Omental fat pad (tissue), 4 donors: Measurements from ENCODE around the gene CDH22. TPM values are rescaled to one million over a fixed set of nuclear protein-coding genes. Genes with fewer than 3 reads are reported as not detected.

Source experiments
- ATAC-seq: fragments of 150-250 bp; one replicate; pipeline ENCODE4 v1.9.1; 2016; ENCODE audit warnings: mild to moderate bottlenecking, moderate library complexity; ENCODE audit not compliant: low FRiP score
- DNase-seq: peaks from one replicate; pipeline ENCODE4 v3.0.0-alpha.2; 2019; ENCODE audit warnings: low spot score
- CTCF ChIP-seq, 3 donors: fragments of 450-650 bp; IDR thresholded peaks; one replicate each; pipeline ENCODE4 v1.5.1; 2016 to 2017; ENCODE audit warnings: antibody characterized with exemption in 3 of 3, mild to moderate bottlenecking in 3 of 3, moderate library complexity in 2 of 3
- total RNA-seq, 4 donors: library from RNA; depleted of rRNA; stranded (reverse); fragments of >200 nt; gene quantifications; one replicate each; pipeline ENCODE4 v1.1.0, GENCODE V29; 2016

The CDH22 gene
- total RNA-seq, 4 donors from 2014 or later = 0.24 to 0.46 (median 0.31) TPM

DNA sequence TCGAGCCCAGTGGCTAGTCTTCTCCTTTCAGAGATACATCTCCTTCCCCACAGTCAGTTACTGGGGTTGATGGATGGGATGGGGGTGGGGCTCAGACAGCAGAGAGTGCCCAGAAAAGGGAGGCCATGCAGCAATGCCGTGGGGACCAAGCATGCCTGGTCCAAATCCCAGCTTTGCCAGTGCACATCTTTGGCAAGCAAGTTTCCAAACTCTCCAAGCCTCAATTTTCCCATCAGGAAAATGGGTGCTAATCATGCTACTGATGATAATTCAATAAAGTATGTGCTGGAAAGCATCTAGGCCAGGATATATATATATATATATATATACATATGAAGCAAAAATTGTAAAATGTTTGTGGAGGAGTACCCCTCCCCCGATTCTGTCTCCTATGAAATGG, 111.3 kb downstream of the CDH22 start:
- no peak for TF ChIP-seq CTCF (IDR thresholded peaks at IDR 0.05)
- DNase-seq = no peak
- ATAC-seq = no peak

- ATAC-seq (no peak), DNase-seq (no peak)
- TF ChIP-seq CTCF (IDR thresholded peaks at IDR 0.05) = no peak
Measured at GRCh38 chr20:46195264-46196036, 112.8 kb downstream of the CDH22 start.

GRCh38 chr20:46194409-46194808, 113.9 kb downstream of the CDH22 start:
- no peak for TF ChIP-seq CTCF (IDR thresholded peaks at IDR 0.05)
- ATAC-seq (no peak), DNase-seq (no peak)

GRCh38 chr20:46192376-46192944, 115.8 kb downstream of the CDH22 start:
- ATAC-seq = no peak
- TF ChIP-seq CTCF (IDR thresholded peaks at IDR 0.05) = no peak
- DNase-seq = no peak

DNA sequence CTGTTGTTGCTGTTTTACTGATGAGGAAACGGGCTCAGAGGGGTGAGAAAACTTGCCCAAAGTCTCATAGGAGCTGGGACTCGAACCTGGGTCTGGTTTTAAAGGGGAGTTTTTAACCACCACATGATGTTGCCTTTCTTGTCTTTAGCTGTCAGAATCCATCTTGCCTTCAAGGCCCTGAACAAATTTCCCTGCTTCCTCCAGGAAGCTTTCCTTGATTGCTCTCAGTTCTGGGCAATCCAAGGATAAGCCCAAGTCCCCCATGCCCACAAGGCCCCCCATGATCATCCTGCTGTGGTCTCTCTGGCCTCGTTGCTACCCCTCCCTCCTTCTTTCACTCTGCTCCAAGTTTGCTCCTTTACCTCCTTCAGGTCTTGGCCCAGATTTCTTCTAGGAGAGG, 116.7 kb downstream of the CDH22 start:
- TF ChIP-seq CTCF (IDR thresholded peaks at IDR 0.05) = no peak
- ATAC-seq = no peak
- DNase-seq = no peak

- no peak for TF ChIP-seq CTCF (IDR thresholded peaks at IDR 0.05)
- ATAC-seq (no peak), DNase-seq (no peak)
Measured at GRCh38 chr20:46191168-46191540, 117.1 kb downstream of the CDH22 start.
